Ascending aorta (tissue), 2 donors: ENCODE measurements around the gene DNAJC6. TPM values are rescaled to one million over a fixed set of nuclear protein-coding genes. Genes with fewer than 3 reads are reported as not detected.

ENCODE experiments used
- DNase-seq, 2 donors: peaks; one replicate each; pipeline ENCODE4 v3.0.0-alpha.2; 2019; ENCODE audit warnings: low spot score in 2 of 2
- H3K27ac ChIP-seq, 2 donors: fragments of 200-600 bp; sonication (generic); one replicate each; pipeline ENCODE4 v1.5.1; 2016 to 2017; ENCODE audit warnings: mild to moderate bottlenecking in 1 of 2
- H3K27me3 ChIP-seq: fragments of 200-600 bp; sonication (generic); one replicate; pipeline ENCODE4 v1.5.1; 2017
- H3K36me3 ChIP-seq, 2 donors: fragments of 200-600 bp; sonication (generic); one replicate each; pipeline ENCODE4 v1.5.1; 2016
- H3K4me1 ChIP-seq, 2 donors: fragments of 200-600 bp; sonication (generic); one replicate each; pipeline ENCODE4 v1.5.1; 2016 to 2017; ENCODE audit warnings: mild to moderate bottlenecking in 1 of 2
- H3K4me3 ChIP-seq, 2 donors: fragments of 200-600 bp; sonication (generic); one replicate each; pipeline ENCODE4 v1.5.1; 2016 to 2017; ENCODE audit warnings: mild to moderate bottlenecking in 1 of 2
- H3K9me3 ChIP-seq, 2 donors: fragments of 200-600 bp; sonication (generic); one replicate each; pipeline ENCODE4 v1.5.1; 2016
- intact Hi-C: fragments of 100-400 bp; cut with DNase I; formaldehyde crosslinking; loops from one replicate; pipeline ENCODE4 v1.15.1; 2023
- total RNA-seq: library from RNA; depleted of rRNA; stranded (reverse); fragments of >200 nt; gene quantifications from one replicate; pipeline ENCODE4 v1.1.0, GENCODE V29; 2016
- TF ChIP-seq, protein P1 (sequence below), 3 experiments: fragments of 200-600 bp in 2 of 3; fragments of 450-650 bp in 1 of 3; sonication (generic) in 2 of 3; IDR thresholded peaks; one replicate each; pipeline ENCODE4 v1.5.1; 2016 to 2019; ENCODE audit warnings: antibody characterized with exemption in 3 of 3, mild to moderate bottlenecking in 1 of 3, moderate library complexity in 1 of 3

Gene DNAJC6
- total RNA-seq, 1 donor from 2014 or later: 0.21 TPM

DNA sequence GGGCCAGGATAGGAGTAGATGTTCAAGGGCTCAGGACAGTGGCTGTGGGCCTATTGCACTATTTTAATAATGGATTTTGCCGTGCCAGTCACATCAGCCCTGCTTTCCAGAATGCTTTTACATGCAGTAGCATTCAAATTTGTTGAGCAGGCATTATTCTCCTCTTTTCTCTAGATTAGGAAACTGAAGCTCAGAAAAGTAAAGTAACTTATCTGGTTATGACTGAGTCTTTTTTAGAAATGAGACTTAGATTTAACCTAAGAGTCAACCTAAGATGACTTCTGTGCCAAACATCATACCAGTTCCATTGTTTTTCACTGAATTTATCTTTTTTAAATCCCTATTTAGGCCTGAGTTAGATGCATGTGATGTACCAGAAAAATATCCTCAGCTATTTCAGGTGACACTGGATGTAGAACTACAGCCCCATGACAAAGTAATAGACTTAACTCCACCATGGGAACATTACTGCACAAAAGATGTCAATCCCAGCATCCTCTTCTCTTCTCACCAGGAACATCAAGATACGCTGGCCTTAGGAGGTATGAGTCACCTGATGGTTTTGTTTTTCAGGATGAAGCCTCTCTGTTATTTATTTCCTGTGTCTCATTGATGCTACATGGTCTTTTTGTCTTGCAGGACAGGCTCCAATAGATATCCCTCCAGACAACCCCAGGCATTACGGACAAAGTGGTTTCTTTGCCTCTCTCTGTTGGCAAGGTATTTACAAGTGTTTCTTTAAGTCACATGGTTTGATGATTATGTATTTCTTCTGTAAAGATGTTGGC lies 79.8 kb downstream of the DNAJC6 start:
- H3K4me1 ChIP-seq: no peaks in the 10 kb centered on the region
- H3K27ac ChIP-seq: no peak overlapping the region
- intact Hi-C loops: no loop called here
- H3K36me3 ChIP-seq: peaks cover 0 to 3% of the 10 kb centered on the region in 2 donors
- no peaks in the 10 kb centered on the region for H3K9me3 ChIP-seq
- H3K4me3 ChIP-seq: no peak overlapping the region
- H3K27me3 ChIP-seq: no peaks in the 10 kb centered on the region
- no peak for DNase-seq
- TF ChIP-seq, protein P1, sequence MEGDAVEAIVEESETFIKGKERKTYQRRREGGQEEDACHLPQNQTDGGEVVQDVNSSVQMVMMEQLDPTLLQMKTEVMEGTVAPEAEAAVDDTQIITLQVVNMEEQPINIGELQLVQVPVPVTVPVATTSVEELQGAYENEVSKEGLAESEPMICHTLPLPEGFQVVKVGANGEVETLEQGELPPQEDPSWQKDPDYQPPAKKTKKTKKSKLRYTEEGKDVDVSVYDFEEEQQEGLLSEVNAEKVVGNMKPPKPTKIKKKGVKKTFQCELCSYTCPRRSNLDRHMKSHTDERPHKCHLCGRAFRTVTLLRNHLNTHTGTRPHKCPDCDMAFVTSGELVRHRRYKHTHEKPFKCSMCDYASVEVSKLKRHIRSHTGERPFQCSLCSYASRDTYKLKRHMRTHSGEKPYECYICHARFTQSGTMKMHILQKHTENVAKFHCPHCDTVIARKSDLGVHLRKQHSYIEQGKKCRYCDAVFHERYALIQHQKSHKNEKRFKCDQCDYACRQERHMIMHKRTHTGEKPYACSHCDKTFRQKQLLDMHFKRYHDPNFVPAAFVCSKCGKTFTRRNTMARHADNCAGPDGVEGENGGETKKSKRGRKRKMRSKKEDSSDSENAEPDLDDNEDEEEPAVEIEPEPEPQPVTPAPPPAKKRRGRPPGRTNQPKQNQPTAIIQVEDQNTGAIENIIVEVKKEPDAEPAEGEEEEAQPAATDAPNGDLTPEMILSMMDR (IDR thresholded peaks at IDR 0.05): no peak

DNA sequence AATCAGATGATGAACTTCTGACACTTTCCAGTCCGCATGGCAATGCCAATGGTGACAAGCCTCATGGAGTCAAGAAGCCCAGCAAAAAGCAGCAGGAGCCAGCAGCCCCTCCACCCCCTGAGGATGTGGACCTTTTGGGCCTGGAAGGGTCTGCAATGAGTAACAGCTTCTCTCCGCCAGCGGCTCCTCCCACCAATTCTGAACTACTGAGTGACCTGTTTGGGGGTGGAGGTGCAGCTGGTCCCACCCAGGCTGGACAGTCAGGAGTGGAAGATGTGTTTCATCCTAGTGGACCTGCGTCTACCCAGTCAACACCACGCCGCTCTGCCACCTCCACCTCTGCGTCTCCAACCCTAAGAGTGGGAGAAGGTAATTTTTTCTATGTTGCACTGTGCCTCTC lies 83.2 kb downstream of the DNAJC6 start:
- Histone ChIP-seq H3K27me3 (no peaks in the 10 kb centered on the region), H3K27ac (no peak overlapping the region), H3K36me3 (peaks cover 3 to 5% of the 10 kb centered on the region in 2 donors), H3K4me3 (no peak overlapping the region), H3K4me1 (no peaks in the 10 kb centered on the region), H3K9me3 (no peaks in the 10 kb centered on the region)
- TF ChIP-seq, protein P1 (IDR thresholded peaks at IDR 0.05): no peak
- DNase-seq: no peak
- intact Hi-C loops: no loop called here

DNA sequence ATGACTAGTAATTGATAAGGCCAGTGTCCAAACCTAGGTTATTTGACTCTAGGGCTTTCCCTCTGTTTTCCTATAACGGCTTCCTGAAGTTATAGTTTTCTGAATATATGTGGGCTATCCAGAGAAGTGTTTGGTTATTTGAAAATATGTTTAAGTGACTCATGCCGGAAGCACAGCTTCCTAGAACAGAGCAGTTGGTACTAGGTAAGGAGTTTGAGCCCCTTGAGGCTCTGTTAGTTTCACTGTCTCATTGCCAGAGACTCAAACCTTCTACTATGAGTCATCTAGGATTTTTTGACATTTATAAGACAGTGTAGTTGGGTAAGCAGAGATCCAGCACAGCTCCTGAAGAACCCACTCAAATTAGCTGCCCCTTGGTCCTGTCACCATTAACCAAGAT lies 84.0 kb downstream of the DNAJC6 start:
- H3K4me3 ChIP-seq: no peak overlapping the region
- TF ChIP-seq, protein P1 (IDR thresholded peaks at IDR 0.05): no peak
- no peak overlapping the region for H3K27ac ChIP-seq
- no peak for DNase-seq
- intact Hi-C loops: no loop called here
- H3K27me3 ChIP-seq: no peaks in the 10 kb centered on the region
- no peaks in the 10 kb centered on the region for H3K9me3 ChIP-seq
- H3K4me1 ChIP-seq: no peaks in the 10 kb centered on the region
- peaks cover 3 to 5% of the 10 kb centered on the region in 2 donors for H3K36me3 ChIP-seq

DNA sequence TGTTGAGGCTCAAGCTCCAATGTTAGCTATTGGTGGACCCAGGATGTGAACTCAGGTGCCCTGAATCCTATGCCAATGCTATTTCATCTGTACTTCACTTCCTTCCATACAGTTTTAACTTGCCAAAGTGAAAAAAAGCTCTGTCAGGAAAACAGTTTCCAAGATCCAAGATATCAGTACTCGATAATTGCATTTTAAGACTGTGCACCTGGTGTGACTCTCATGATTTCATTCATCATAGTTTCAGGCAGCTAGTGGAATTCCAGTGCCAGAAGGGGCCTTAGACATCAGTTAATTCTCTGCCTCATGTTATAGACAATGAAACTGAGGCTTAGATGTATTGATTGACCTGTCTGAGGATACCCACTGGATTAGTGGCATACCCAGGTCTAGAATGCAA lies 84.6 kb downstream of the DNAJC6 start:
- H3K36me3 ChIP-seq: peaks cover 3 to 5% of the 10 kb centered on the region in 2 donors
- DNase-seq: no peak
- H3K27me3 ChIP-seq: no peaks in the 10 kb centered on the region
- no peaks in the 10 kb centered on the region for H3K9me3 ChIP-seq
- TF ChIP-seq, protein P1 (IDR thresholded peaks at IDR 0.05): no peak
- no peak overlapping the region for H3K4me3 ChIP-seq
- H3K4me1 ChIP-seq: no peaks in the 10 kb centered on the region
- no peak overlapping the region for H3K27ac ChIP-seq
- intact Hi-C loops: no loop called here

DNA sequence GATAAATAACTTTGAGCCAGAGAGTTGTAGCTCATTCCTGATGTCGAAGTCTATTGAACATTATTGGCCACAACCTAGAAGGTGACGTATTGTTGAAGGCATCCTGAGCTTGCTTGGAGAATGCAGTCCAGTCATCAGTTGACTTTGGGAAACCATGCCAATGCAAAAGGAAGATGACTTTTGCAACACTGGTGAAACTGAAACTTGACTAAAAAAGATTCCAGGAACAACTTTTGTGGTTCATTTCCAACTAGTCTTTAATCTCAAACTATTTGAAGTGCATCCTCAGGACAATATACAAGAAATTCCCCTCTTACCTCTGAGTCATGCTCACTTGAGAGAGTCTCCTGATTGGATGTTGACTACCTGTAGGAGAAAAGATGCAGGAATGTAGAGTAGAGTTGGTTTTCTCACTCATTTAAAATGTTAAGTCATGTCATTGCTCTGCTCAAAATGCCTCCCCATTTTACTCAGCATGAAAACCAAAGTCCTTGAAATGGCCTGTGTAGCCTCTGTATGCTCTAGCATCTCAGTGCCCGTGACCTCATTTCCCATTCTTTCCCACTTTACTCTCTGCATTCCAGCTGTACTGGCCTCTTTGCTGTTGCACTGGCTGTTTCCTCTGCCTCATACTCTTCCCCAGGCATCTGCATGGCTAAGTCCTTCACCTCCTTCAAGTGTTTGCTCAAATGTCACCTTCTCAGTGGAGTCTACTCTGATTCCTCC lies 86.7 kb downstream of the DNAJC6 start:
- H3K4me1 ChIP-seq: no peaks in the 10 kb centered on the region
- no peak for DNase-seq
- TF ChIP-seq, protein P1 (IDR thresholded peaks at IDR 0.05): no peak
- H3K9me3 ChIP-seq: no peaks in the 10 kb centered on the region
- no peak overlapping the region for H3K27ac ChIP-seq
- peaks cover 0 to 5% of the 10 kb centered on the region in 2 donors for H3K36me3 ChIP-seq
- intact Hi-C loops: no loop called here
- no peak overlapping the region for H3K4me3 ChIP-seq
- H3K27me3 ChIP-seq: no peaks in the 10 kb centered on the region
